WERI-Rb-1 (cell line): ENCODE measurements around the gene USP7.

Source experiments
- DNase-seq: peaks from one replicate; pipeline ENCODE4 v3.0.0-alpha.2; 2020
- H3K27ac ChIP-seq: fragments of 250-450 bp; sonication (Bioruptor Pico); 2 replicates; pipeline ENCODE4 v1.5.1; 2020; ENCODE audit warnings: mild to moderate bottlenecking, moderate library complexity
- H3K27me3 ChIP-seq: fragments of 250-450 bp; sonication (Bioruptor Pico); 2 replicates; pipeline ENCODE4 v1.5.1; 2021; ENCODE audit warnings: mild to moderate bottlenecking, low read depth, moderate library complexity; ENCODE audit not compliant: insufficient read depth, severe bottlenecking
- H3K36me3 ChIP-seq: fragments of 250-450 bp; sonication (Bioruptor Pico); 2 replicates; pipeline ENCODE4 v1.5.1; 2020; ENCODE audit warnings: mild to moderate bottlenecking, moderate library complexity
- H3K4me3 ChIP-seq: 2 replicates; pipeline ENCODE4 v1.5.1; 2011; ENCODE audit warnings: low read depth, mild to moderate bottlenecking, control low read depth, low read length
- H3K9me3 ChIP-seq: fragments of 250-450 bp; sonication (Bioruptor Pico); 2 replicates; pipeline ENCODE4 v1.5.1; 2021; ENCODE audit warnings: mild to moderate bottlenecking, moderate library complexity; ENCODE audit not compliant: severe bottlenecking
- TF ChIP-seq, protein P1 (sequence below): IDR thresholded peaks from 2 replicates; pipeline ENCODE4 v1.5.1; 2011; ENCODE audit warnings: low read depth, mild to moderate bottlenecking, control low read depth, inconsistent platforms, low read length

USP7 gene

GRCh38 chr16:9007177-9007794 lies 43.6 kb upstream of the USP7 start:
- Histone ChIP-seq H3K4me3 (no peak overlapping the region), H3K9me3 (no peaks in the 10 kb centered on the region), H3K27me3 (no peaks in the 10 kb centered on the region), H3K27ac (no peak overlapping the region), H3K36me3 (no peaks in the 10 kb centered on the region)
- no peak for DNase-seq
- TF ChIP-seq, protein P1, sequence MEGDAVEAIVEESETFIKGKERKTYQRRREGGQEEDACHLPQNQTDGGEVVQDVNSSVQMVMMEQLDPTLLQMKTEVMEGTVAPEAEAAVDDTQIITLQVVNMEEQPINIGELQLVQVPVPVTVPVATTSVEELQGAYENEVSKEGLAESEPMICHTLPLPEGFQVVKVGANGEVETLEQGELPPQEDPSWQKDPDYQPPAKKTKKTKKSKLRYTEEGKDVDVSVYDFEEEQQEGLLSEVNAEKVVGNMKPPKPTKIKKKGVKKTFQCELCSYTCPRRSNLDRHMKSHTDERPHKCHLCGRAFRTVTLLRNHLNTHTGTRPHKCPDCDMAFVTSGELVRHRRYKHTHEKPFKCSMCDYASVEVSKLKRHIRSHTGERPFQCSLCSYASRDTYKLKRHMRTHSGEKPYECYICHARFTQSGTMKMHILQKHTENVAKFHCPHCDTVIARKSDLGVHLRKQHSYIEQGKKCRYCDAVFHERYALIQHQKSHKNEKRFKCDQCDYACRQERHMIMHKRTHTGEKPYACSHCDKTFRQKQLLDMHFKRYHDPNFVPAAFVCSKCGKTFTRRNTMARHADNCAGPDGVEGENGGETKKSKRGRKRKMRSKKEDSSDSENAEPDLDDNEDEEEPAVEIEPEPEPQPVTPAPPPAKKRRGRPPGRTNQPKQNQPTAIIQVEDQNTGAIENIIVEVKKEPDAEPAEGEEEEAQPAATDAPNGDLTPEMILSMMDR = no peak

GRCh38 chr16:9004183-9004582 lies 40.5 kb upstream of the USP7 start:
- no peak for DNase-seq
- Histone ChIP-seq H3K36me3 (no peaks in the 10 kb centered on the region), H3K27ac (no peak overlapping the region), H3K4me3 (no peak overlapping the region), H3K9me3 (no peaks in the 10 kb centered on the region), H3K27me3 (no peaks in the 10 kb centered on the region)
- TF ChIP-seq, protein P1 = no peak

- no peaks in the 10 kb centered on the region for H3K36me3 ChIP-seq
- no peak overlapping the region for H3K27ac ChIP-seq
- H3K27me3 ChIP-seq = no peaks in the 10 kb centered on the region
- no peak overlapping the region for H3K4me3 ChIP-seq
- no peaks in the 10 kb centered on the region for H3K9me3 ChIP-seq
- DNase-seq = no peak
- TF ChIP-seq, protein P1 = no peak
Observed at GRCh38 chr16:9003763-9004162, 40.1 kb upstream of the USP7 start.

GRCh38 chr16:9003322-9003721 lies 39.6 kb upstream of the USP7 start:
- no peak for DNase-seq
- H3K9me3 ChIP-seq = peaks cover 3% of the 10 kb centered on the region
- no peak overlapping the region for H3K27ac ChIP-seq
- no peaks in the 10 kb centered on the region for H3K36me3 ChIP-seq
- no peaks in the 10 kb centered on the region for H3K27me3 ChIP-seq
- no peak overlapping the region for H3K4me3 ChIP-seq
- TF ChIP-seq, protein P1 = no peak

DNA sequence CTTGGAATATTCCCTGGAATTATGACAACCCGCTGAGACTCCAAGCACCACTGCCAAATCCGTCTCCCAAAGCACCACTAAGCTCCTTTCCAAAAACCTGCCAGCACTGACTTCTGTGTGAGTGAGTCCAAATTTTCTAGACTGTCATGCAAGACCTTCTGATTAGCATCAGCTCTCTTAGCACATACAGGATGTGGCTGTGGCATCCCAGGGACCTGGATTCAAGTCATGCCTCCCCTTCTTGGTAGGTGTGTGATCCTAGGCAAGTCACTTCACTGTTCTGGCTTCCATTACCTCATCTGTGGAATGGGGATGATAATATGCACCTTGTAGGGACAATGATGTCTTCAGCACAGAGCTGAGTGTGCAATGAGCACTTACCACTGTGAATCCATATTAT lies 38.3 kb upstream of the USP7 start:
- H3K9me3 ChIP-seq = peaks cover 3% of the 10 kb centered on the region
- H3K27me3 ChIP-seq = no peaks in the 10 kb centered on the region
- no peak for DNase-seq
- no peak overlapping the region for H3K4me3 ChIP-seq
- no peaks in the 10 kb centered on the region for H3K36me3 ChIP-seq
- TF ChIP-seq, protein P1 = no peak
- no peak overlapping the region for H3K27ac ChIP-seq

GRCh38 chr16:9000664-9001063 lies 37.0 kb upstream of the USP7 start:
- TF ChIP-seq, protein P1 = no peak
- no peaks in the 10 kb centered on the region for H3K36me3 ChIP-seq
- H3K9me3 ChIP-seq = peaks cover 3% of the 10 kb centered on the region
- H3K4me3 ChIP-seq = no peak overlapping the region
- no peaks in the 10 kb centered on the region for H3K27me3 ChIP-seq
- no peak for DNase-seq
- H3K27ac ChIP-seq = no peak overlapping the region
